GM19328 (cell line): ENCODE measurements around the gene ME3.
"Not testable (repeated sequence)": the region's sequence is repeated elsewhere in the genome, so short reads cannot be mapped to it uniquely, and the experiment has no call there.

ENCODE experiments used
- ATAC-seq: cut with Tn5 transposase; IDR thresholded peaks from one replicate; pipeline ENCODE4 v1.9.1; 2021; ENCODE audit warnings: mild to moderate bottlenecking, moderate library complexity; ENCODE audit not compliant: unreplicated experiment

The ME3 gene

GRCh38 chr11:86623736-86624135 lies 48.7 kb downstream of the ME3 start:
- no peak for ATAC-seq

- ATAC-seq = no peak
These were observed 49.3 kb downstream of the ME3 start for GRCh38 chr11:86623041-86623621.

- ATAC-seq = no peak
These were observed 50.6 kb downstream of the ME3 start for GRCh38 chr11:86621854-86622253.

DNA sequence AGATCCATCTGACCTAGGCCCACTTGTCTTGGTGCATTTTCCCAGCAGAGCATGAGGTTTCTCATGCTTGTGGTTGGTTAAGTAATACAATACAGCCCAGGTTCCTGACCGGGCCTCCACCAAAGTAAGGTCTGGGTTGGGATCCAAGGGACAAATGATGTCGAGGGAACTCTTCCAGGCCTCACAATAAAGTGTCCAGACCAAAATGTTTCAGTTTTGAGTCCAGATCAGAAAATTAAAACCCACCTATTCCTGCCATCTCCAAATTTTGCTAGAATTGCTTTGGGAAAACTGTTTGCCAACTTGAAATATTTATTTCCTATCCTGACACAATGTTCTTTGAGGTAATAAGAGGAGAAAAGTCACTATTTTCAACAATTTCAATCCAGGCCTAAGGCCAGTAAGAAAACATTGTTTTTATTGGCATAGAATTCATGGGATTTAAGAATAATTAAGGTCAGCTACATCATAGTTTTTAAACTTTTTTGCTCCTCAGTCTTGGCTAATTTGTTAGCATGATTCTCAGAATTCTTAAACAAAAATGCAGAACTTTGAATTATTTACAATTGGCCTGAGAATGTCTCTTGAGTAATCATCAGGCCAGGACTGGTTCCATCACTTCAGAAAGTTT lies 51.4 kb downstream of the ME3 start:
- ATAC-seq = no peak

GRCh38 chr11:86619428-86619827 lies 53.0 kb downstream of the ME3 start:
- not testable (repeated sequence) for ATAC-seq

GRCh38 chr11:86617502-86617901 lies 54.9 kb downstream of the ME3 start:
- ATAC-seq = no peak

DNA sequence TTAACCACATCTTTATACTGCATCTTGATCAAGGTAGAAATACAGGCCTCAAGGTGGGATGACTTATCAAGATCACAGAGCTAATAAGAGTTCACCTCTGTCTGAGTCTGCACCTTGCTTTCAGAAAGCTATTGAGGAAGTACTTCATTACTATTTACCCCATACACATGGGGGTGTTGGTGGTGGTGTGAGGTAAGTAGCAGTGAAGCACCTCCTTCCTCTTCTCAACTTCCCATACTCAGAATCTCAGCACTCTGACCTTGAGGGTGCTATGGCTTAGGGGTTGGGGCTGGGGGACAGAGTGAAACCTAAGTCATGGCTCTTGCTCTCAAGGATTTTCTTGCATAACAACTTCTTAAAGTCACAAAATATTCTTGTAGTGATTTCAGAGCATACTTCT lies 56.9 kb downstream of the ME3 start:
- ATAC-seq = no peak

DNA sequence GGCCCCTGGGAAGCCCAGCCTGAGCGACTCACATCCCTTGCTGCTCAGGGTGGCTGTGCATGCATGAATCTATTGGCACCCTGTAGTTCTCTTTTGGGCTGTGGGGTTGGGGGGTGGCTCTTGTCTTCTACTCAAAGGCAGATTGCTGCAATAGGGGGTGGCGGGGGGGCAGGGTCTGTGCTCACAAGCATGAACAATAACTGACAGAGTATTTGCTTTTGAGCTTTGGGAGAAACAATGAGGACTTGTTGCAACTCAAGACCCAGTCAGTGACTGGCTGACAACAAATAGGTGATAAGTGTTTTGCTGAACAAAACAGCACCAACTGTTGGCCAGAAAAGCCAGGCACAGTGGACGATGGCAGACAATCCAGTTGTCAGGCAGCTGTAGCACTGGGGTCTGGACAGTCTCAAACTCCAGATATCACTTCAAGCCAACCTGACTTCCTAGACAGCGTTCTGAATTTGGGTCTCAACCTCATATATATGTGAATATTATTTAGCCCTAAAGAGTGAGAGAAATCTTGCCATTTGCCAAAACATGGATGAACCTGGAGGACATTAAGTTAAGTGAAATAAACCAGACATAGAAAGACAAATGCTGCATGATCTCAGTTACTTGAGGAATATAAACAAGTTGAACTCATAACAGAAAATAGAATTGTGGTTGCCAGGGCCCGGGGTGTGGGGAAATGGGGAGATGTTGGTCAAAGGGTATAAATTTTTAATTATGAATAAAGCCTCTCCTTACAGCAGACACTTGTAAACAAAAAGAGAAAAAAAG lies 61.7 kb downstream of the ME3 start:
- no peak for ATAC-seq

- ATAC-seq = peak; percentile 90
These were observed 64.1 kb downstream of the ME3 start for GRCh38 chr11:86608251-86608799.

DNA sequence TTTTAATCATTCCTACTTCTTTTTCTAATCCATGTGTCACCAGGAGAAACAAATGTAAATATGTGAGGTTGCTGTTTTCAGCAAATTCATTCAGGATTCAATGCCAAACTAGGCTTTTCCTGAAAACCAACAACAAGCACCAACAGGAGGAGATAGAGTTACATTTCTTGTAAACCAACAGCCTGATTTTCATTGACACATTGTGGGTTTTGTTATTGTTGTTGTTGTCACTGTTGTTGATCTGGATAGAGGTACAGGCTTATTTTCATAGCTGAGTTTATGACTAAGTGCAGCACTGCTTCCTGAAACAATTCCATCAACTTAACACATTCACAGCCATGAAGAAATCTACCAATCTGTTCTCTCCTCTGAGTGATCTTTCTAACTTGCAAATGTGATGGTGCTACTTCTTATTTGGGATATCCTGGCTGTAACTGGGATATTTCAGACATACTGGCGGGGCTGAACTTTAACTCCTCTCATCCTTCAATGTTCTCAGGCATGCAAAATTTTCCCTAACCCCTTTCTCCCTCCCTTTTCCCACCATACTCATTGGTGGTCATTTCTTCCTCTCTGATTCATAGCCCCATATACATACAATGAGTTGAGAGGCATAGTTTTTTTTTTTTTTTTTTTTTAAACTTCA lies 65.5 kb downstream of the ME3 start:
- no peak for ATAC-seq

DNA sequence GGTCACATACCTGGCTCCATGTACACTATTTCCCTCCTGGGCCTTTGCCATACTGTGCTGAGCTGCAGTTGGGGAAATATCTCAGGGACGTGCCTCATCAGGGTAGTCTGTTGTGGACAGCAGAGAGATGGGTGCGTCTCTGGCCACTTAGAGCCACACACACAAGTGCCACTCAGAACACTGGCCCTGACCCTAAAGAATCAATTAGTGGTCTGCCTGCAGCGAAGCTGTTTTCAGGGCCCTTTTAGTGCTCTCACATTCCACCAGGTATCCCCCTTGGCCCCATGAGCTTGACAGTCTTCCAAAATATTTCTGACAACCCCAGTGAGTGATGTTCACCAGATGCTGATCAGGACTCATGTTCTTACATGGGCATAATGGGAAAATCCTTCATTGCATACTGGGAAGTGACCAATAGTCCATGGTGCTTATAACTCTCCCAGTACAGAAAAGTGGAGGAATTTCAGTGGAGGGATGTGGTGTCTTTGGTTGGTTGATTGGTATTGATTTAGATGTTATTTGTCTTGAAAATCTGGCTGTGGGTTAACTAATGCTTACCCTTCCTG lies 66.1 kb downstream of the ME3 start:
- ATAC-seq = no peak

DNA sequence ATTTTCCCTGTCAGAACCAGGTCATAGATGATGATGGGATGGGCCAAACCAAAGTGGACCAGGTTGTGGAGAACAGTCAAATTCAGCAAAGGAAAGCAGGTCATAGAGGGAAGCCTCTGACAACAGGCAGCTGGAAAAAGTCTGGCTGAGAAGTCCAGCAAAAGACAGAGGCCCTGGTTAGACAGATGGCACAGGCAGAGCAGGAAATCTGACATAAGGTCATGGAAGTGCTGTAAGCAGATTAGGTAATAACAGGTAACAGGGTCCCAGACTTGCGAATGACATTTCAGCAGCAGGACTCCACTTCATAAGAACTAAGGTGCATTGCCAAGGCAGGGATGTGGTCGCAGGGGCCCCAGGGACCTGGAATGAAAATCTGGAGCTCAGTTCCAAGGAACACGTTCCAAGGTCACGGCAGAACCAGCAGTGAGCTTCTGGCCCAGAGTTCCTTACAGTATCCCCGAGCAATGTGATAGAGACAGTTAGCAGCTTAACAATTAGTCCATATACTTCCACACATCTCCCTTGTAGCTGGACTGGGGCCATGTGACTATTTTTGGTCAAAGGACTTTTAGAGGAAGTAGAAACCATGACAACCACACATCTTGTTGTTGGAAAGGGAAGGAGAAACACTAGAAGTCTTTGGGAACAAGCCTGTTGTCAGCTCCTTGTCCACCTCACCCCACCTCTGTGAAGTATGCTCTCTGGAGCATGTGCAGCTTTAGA lies 75.4 kb downstream of the ME3 start:
- ATAC-seq = no peak

- ATAC-seq = no peak
These were observed 76.5 kb downstream of the ME3 start for GRCh38 chr11:86595955-86596354.

DNA sequence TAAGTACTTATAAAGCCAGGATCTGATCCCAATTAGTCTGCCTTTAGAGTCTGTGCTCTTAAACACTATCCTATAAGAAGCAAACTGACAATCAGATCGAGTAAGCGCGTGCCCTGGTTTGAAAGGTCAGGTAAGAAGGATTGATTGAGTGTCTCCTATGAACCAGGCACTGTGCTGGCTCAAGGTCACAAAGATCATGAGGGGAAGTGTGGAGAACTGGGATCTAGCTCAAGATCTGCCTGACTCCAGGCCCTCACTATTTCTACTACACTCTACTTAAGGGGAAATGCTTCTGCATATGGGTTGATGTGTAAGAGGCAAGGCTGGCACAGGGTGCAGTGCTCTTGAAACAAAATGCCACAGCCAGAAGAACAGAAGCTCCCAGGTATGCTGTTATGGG lies 77.0 kb downstream of the ME3 start:
- no peak for ATAC-seq

DNA sequence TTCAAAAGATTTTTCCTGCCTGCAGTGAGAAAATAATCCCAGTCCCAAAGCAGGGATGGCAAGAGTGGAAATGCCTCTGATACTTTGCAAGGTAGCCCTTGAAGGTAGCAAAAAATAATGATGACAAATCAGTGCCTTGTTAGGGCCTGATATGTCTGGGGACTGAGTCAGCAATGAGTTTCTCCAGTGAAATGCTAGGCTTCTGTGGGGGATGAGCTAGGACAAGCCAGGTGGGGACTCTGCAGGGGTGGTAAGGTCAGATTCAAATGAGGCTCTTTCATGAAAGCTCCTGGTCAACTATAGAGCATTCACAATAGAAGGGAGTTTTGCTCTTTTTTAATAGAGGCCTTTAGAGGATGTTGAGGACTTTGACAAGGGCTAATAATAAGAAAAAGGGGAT lies 77.7 kb downstream of the ME3 start:
- ATAC-seq = no peak

DNA sequence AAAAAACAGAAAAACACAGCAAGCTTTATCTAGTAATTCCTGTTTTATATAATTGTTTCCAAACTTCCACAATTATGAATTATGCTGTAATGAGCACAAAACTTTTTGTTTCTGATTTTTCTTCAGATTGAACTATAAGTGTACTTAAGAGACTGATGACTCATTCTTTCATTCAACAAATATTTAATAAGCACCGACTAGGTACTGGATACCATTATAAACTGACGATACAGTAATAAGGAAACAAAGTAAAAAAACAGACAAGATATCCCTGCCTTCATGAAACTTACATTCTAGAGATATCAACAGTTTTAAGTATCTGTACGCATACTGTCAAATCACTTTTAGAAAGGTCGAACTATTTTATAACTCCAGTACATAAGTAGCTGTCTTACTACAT lies 78.6 kb downstream of the ME3 start:
- no peak for ATAC-seq

DNA sequence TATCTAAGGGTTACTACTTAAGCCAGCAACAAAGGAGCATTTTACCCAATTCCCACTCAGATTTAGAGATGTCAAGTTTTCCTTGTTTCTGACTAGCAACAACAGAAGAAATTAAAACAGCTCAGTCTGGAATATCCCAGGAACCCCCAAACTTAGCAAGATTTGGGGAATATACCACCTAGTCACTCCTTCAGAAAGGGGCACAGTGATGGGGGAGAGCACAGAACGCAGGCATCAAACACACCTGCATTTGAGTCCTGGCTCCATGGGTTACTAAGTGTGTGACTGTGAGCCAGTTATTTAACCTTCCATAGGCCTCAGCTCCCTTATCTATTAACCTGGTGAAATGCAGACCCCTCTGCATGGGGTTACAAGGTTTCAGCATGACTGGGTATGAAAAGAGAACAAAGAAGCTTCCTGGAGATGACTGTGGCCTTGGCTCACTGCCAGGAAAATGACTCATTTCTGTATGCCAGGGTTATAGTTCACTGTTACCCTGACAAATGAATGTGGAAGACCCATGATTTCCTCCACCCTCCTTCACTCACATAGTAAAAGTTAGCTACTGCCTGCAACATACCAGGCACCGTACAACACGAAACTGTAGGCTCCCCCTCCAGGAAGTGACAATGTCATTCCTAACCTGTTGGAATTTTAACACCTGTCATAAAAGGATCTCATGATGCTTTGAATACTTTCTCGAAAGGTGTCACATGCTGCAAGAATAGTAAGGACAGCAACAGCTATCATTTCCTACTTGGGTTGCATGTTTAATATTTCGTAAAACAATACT lies 79.6 kb downstream of the ME3 start:
- ATAC-seq = peak; percentile 96

- ATAC-seq = no peak
These were observed 80.3 kb downstream of the ME3 start for GRCh38 chr11:86592047-86592591.

DNA sequence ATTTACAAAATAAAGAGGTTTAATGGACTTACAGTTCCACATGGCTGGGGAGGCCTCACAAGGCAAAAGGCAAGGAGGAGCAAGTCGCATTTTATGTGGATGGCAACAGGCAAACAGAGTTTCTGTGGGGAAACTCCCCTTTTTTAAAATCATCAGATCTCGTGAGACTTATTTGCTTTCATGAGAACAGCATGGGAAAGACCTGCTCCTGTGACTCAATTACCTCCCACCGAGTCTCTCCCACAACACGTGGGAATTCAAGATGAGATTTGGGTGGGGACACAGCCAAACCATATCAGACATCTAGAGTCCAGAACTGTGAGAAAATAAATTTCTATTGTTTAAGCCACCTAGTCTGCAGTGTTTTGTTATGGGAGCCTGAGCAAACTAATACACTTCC lies 80.8 kb downstream of the ME3 start:
- no peak for ATAC-seq
